ENCODE measurements around the gene SETBP1.

- TF ChIP-seq EZH2 (IDR thresholded peaks at IDR 0.05; ENCODE audit: borderline replicate concordance, low read depth, low read length): no peak
- TF ChIP-seq CTCF (IDR thresholded peaks at IDR 0.05 in 2 of 3, conservative IDR thresholded peaks at IDR 0.05 in 1 of 3; ENCODE audit: insufficient read depth in 2 of 3, low read depth in 1 of 3, low read length in 3 of 3): no peak
- TF ChIP-seq ZNF324 (CRISPR knock-in tag; IDR thresholded peaks at IDR 0.05): no peak
- TF ChIP-seq ELF1 (tag; IDR thresholded peaks at IDR 0.05): no peak
- TF ChIP-seq ZNF766 (CRISPR knock-in tag; conservative IDR thresholded peaks at IDR 0.05): no peak
- no peak for TF ChIP-seq TBP (optimal IDR thresholded peaks at IDR 0.05; ENCODE audit: low read depth, low read length)
- no peak for TF ChIP-seq BRCA1 (IDR thresholded peaks at IDR 0.05)
- no peak for TF ChIP-seq BRCA1 (CRISPR knock-in tag; IDR thresholded peaks at IDR 0.05)
- no peak for TF ChIP-seq PREB (CRISPR knock-in tag; IDR thresholded peaks at IDR 0.05)
- no peak for TF ChIP-seq TCF7L2 (IDR thresholded peaks at IDR 0.05; ENCODE audit: low read depth, low read length)
- no peak for TF ChIP-seq E2F1 (CRISPR knock-in tag; IDR thresholded peaks at IDR 0.05)
- no peak for TF ChIP-seq E2F5 (CRISPR knock-in tag; IDR thresholded peaks at IDR 0.05)
- no peak for TF ChIP-seq JUND (IDR thresholded peaks at IDR 0.05; ENCODE audit: borderline replicate concordance, low read depth, low read length)
- no peak for TF ChIP-seq JUND (tag; IDR thresholded peaks at IDR 0.05; ENCODE audit: borderline replicate concordance, low read depth, low read length)
- no peak for TF ChIP-seq KDM1A (IDR thresholded peaks at IDR 0.05)
- no peak for TF ChIP-seq KLF6 (CRISPR knock-in tag; IDR thresholded peaks at IDR 0.05; ENCODE audit: borderline replicate concordance)
Measured at GRCh38 chr18:45007531-45007930, 326.8 kb downstream of the SETBP1 start.
